ENCODE results near the gene WBP2NL.
A peak's percentile ranks its signal among the peaks of the same experiment; 100 is the strongest.

The WBP2NL gene

GRCh38 chr22:41991111-41991510 is 7.5 kb upstream of the WBP2NL start:
- CTCF ChIA-PET: no interaction called here
- POLR2A ChIA-PET: interaction anchor here (0.6 kb wide), 1 partner anchor 66 kb away, joined by 3 read pairs; no protein-coding TSS in a partner anchor
- WGBS (ENCODE audit: insufficient coverage): 100% methylated on average over 5 of the region's 7 CpGs

DNA sequence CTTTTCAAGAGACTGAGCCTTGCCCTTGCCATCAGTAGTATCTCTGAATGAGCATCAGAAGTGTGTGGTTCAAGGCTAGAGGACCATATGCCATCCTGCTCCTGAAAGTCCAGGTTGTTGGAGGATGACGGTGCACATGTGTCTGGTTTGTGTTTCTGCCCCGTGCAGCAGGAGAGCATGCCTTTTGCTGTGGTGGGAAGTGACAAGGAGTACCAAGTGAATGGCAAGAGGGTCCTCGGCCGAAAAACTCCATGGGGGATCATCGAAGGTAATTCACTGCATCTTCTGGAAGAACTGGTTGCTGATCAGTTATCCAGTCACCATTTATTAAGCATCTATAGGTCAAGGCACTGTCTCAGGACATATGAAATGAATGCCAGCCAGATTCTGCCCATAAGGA is 6.1 kb upstream of the WBP2NL start:
- Histone ChIP-seq H3K36me3 (ENCODE audit: control insufficient read depth in 4 of 4, insufficient read depth in 4 of 4, low read length in 3 of 4) (no peaks in the 10 kb centered on the region), H3K4me1 (ENCODE audit: control extremely low read depth in 1 of 4, control insufficient read depth in 4 of 4, insufficient read depth in 4 of 4, low read length in 3 of 4) (no peaks in the 10 kb centered on the region), H3K27ac (ENCODE audit: insufficient read depth in 1 of 2, low read depth in 1 of 2, low read length in 2 of 2, poor library complexity in 1 of 2, severe bottlenecking in 2 of 2) (no peak overlapping the region), H3K27me3 (replicated peaks in 2 of 5; ENCODE audit: control insufficient read depth in 4 of 5, insufficient read depth in 5 of 5, low read length in 4 of 5) (peaks cover 0 to 8% (median 3%) of the 10 kb centered on the region in 5 experiments), H3K4me3 (ENCODE audit: control insufficient read depth in 1 of 7, extremely low read depth in 1 of 7, insufficient read depth in 4 of 7, low read depth in 2 of 7, low read length in 6 of 7) (no peak overlapping the region), H3K9me3 (ENCODE audit: control extremely low read depth in 1 of 5, control insufficient read depth in 4 of 5, insufficient read depth in 2 of 5, low read depth in 1 of 5, low read length in 4 of 5) (no peaks in the 10 kb centered on the region)
- ChIA-PET CTCF (no interaction called here), POLR2A (no interaction called here)
- 98% methylated on average over 5 of the region's 5 CpGs for WGBS (ENCODE audit: insufficient coverage)
- no peak for DNase-seq

More at GRCh38 chr22:41991111-41991510, 7.5 kb upstream of the WBP2NL start:
- Histone ChIP-seq H3K27ac (ENCODE audit: insufficient read depth in 1 of 2, low read depth in 1 of 2, low read length in 2 of 2, poor library complexity in 1 of 2, severe bottlenecking in 2 of 2) (no peak overlapping the region), H3K36me3 (ENCODE audit: control insufficient read depth in 4 of 4, insufficient read depth in 4 of 4, low read length in 3 of 4) (no peaks in the 10 kb centered on the region), H3K27me3 (replicated peaks in 2 of 5; ENCODE audit: control insufficient read depth in 4 of 5, insufficient read depth in 5 of 5, low read length in 4 of 5) (peaks cover 0 to 8% (median 0%) of the 10 kb centered on the region in 5 experiments), H3K9me3 (ENCODE audit: control extremely low read depth in 1 of 5, control insufficient read depth in 4 of 5, insufficient read depth in 2 of 5, low read depth in 1 of 5, low read length in 4 of 5) (no peaks in the 10 kb centered on the region), H3K4me3 (ENCODE audit: control insufficient read depth in 1 of 7, extremely low read depth in 1 of 7, insufficient read depth in 4 of 7, low read depth in 2 of 7, low read length in 6 of 7) (no peak overlapping the region), H3K4me1 (ENCODE audit: control extremely low read depth in 1 of 4, control insufficient read depth in 4 of 4, insufficient read depth in 4 of 4, low read length in 3 of 4) (no peaks in the 10 kb centered on the region)
- DNase-seq: no peak

DNA sequence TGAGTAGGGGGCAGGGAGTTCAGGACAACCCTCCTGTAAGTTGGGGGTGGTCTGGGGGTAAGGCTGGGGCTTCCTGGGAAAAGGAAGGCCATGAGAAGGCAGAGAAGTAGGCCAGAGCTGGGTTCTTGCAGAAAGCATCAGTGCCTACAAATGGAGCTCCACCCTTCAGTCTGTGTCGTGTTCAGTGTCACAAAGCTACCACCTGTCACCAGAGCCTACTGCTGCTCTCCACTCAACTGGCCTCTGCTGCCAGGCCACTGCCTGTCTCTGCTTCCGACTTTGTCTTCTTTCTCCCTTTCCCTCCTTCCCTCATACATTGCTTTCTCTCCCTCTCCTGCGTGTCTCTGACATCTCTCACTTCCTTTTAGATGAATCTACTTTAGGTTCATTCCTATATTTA is 3.4 kb upstream of the WBP2NL start:
- no peaks in the 10 kb centered on the region for H3K9me3 ChIP-seq (ENCODE audit: control extremely low read depth in 1 of 5, control insufficient read depth in 4 of 5, insufficient read depth in 2 of 5, low read depth in 1 of 5, low read length in 4 of 5)
- DNase-seq: no peak
- H3K27ac ChIP-seq (ENCODE audit: insufficient read depth in 1 of 2, low read depth in 1 of 2, low read length in 2 of 2, poor library complexity in 1 of 2, severe bottlenecking in 2 of 2): no peak overlapping the region
- ChIA-PET CTCF (interaction anchor here (1.0 kb wide), 1 partner anchor 15 kb away, joined by 3 read pairs; no protein-coding TSS in a partner anchor), POLR2A (no interaction called here)
- H3K4me1 ChIP-seq (ENCODE audit: control extremely low read depth in 1 of 4, control insufficient read depth in 4 of 4, insufficient read depth in 4 of 4, low read length in 3 of 4): peaks cover 0 to 10% (median 0%) of the 10 kb centered on the region in 4 experiments
- peaks cover 0 to 8% (median 3%) of the 10 kb centered on the region in 5 experiments for H3K27me3 ChIP-seq (replicated peaks in 2 of 5; ENCODE audit: control insufficient read depth in 4 of 5, insufficient read depth in 5 of 5, low read length in 4 of 5)
- no peaks in the 10 kb centered on the region for H3K36me3 ChIP-seq (ENCODE audit: control insufficient read depth in 4 of 4, insufficient read depth in 4 of 4, low read length in 3 of 4)
- 97% methylated on average over 3 of the region's 3 CpGs for WGBS (ENCODE audit: insufficient coverage)
- H3K4me3 ChIP-seq (ENCODE audit: control insufficient read depth in 1 of 7, extremely low read depth in 1 of 7, insufficient read depth in 4 of 7, low read depth in 2 of 7, low read length in 6 of 7): no peak overlapping the region

DNA sequence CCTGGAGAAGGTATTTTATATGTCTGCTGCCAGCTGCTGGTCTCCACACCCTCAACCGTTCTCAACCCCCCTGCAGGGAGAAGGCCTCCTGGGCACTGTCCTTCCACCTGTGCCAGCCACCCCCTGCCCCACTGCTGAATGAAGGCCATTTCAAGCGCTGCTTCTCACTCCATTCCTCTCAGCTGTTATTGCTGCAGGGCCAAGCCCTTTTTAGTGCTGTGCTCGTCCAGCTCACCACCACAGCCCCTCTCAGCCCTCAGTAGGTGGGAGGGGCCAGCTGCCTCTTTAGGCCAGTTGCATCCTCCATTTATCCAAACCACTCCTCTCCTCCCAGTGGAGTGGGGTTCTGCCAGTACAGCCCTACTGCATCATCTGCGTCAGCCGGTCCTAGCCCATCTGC is 1.8 kb upstream of the WBP2NL start:
- no peak overlapping the region for H3K27ac ChIP-seq (ENCODE audit: insufficient read depth in 1 of 2, low read depth in 1 of 2, low read length in 2 of 2, poor library complexity in 1 of 2, severe bottlenecking in 2 of 2)
- no peak overlapping the region for H3K4me3 ChIP-seq (ENCODE audit: control insufficient read depth in 1 of 7, extremely low read depth in 1 of 7, insufficient read depth in 4 of 7, low read depth in 2 of 7, low read length in 6 of 7)
- WGBS (ENCODE audit: insufficient coverage): 96% methylated on average over 5 of the region's 5 CpGs
- CTCF ChIA-PET: no interaction called here
- peaks cover 0 to 4% (median 1%) of the 10 kb centered on the region in 4 experiments for H3K36me3 ChIP-seq (ENCODE audit: control insufficient read depth in 4 of 4, insufficient read depth in 4 of 4, low read length in 3 of 4)
- peaks cover 0 to 2% (median 0%) of the 10 kb centered on the region in 5 experiments for H3K9me3 ChIP-seq (ENCODE audit: control extremely low read depth in 1 of 5, control insufficient read depth in 4 of 5, insufficient read depth in 2 of 5, low read depth in 1 of 5, low read length in 4 of 5)
- peaks cover 0 to 8% (median under 1%) of the 10 kb centered on the region in 5 experiments for H3K27me3 ChIP-seq (replicated peaks in 2 of 5; ENCODE audit: control insufficient read depth in 4 of 5, insufficient read depth in 5 of 5, low read length in 4 of 5)
- no peak for DNase-seq
- POLR2A ChIA-PET: no interaction called here
- H3K4me1 ChIP-seq (ENCODE audit: control extremely low read depth in 1 of 4, control insufficient read depth in 4 of 4, insufficient read depth in 4 of 4, low read length in 3 of 4): peaks cover 0 to 10% (median 0%) of the 10 kb centered on the region in 4 experiments

GRCh38 chr22:42000466-42000865 is 1.9 kb downstream of the WBP2NL start:
- Histone ChIP-seq H3K36me3 (ENCODE audit: control insufficient read depth in 4 of 4, insufficient read depth in 4 of 4, low read length in 3 of 4) (peaks cover 0 to 4% (median 1%) of the 10 kb centered on the region in 4 experiments), H3K4me3 (ENCODE audit: control insufficient read depth in 1 of 7, extremely low read depth in 1 of 7, insufficient read depth in 4 of 7, low read depth in 2 of 7, low read length in 6 of 7) (no peak overlapping the region), H3K4me1 (ENCODE audit: control extremely low read depth in 1 of 4, control insufficient read depth in 4 of 4, insufficient read depth in 4 of 4, low read length in 3 of 4) (peaks cover 0 to 10% (median 0%) of the 10 kb centered on the region in 4 experiments), H3K27ac (ENCODE audit: insufficient read depth in 1 of 2, low read depth in 1 of 2, low read length in 2 of 2, poor library complexity in 1 of 2, severe bottlenecking in 2 of 2) (no peak overlapping the region), H3K27me3 (replicated peaks in 2 of 5; ENCODE audit: control insufficient read depth in 4 of 5, insufficient read depth in 5 of 5, low read length in 4 of 5) (peaks cover 0 to 3% (median 0%) of the 10 kb centered on the region in 5 experiments), H3K9me3 (ENCODE audit: control extremely low read depth in 1 of 5, control insufficient read depth in 4 of 5, insufficient read depth in 2 of 5, low read depth in 1 of 5, low read length in 4 of 5) (peaks cover 0 to 2% (median 0%) of the 10 kb centered on the region in 5 experiments)
- CTCF ChIA-PET: no interaction called here
- POLR2A ChIA-PET: no interaction called here
- WGBS (ENCODE audit: insufficient coverage): 100% methylated on average over 2 of the region's 8 CpGs
- DNase-seq: no peak

GRCh38 chr22:42001121-42001520 is 2.5 kb downstream of the WBP2NL start:
- peaks cover 0 to 5% (median 0%) of the 10 kb centered on the region in 5 experiments for H3K9me3 ChIP-seq (ENCODE audit: control extremely low read depth in 1 of 5, control insufficient read depth in 4 of 5, insufficient read depth in 2 of 5, low read depth in 1 of 5, low read length in 4 of 5)
- H3K27ac ChIP-seq (ENCODE audit: insufficient read depth in 1 of 2, low read depth in 1 of 2, low read length in 2 of 2, poor library complexity in 1 of 2, severe bottlenecking in 2 of 2): no peak overlapping the region
- POLR2A ChIA-PET: no interaction called here
- peaks cover 0 to 10% (median 0%) of the 10 kb centered on the region in 4 experiments for H3K4me1 ChIP-seq (ENCODE audit: control extremely low read depth in 1 of 4, control insufficient read depth in 4 of 4, insufficient read depth in 4 of 4, low read length in 3 of 4)
- H3K36me3 ChIP-seq (ENCODE audit: control insufficient read depth in 4 of 4, insufficient read depth in 4 of 4, low read length in 3 of 4): peaks cover 0 to 4% (median 1%) of the 10 kb centered on the region in 4 experiments
- H3K27me3 ChIP-seq (replicated peaks in 2 of 5; ENCODE audit: control insufficient read depth in 4 of 5, insufficient read depth in 5 of 5, low read length in 4 of 5): peaks cover 0 to 3% (median 0%) of the 10 kb centered on the region in 5 experiments
- DNase-seq: peak in 1 of 3 donors; percentile 7
- no peak overlapping the region for H3K4me3 ChIP-seq (ENCODE audit: control insufficient read depth in 1 of 7, extremely low read depth in 1 of 7, insufficient read depth in 4 of 7, low read depth in 2 of 7, low read length in 6 of 7)
- CTCF ChIA-PET: no interaction called here
- 83% methylated on average over 8 of the region's 8 CpGs for WGBS (ENCODE audit: insufficient coverage)

GRCh38 chr22:42001706-42002105 is 3.1 kb downstream of the WBP2NL start:
- peaks cover 0 to 3% (median 0%) of the 10 kb centered on the region in 5 experiments for H3K27me3 ChIP-seq (replicated peaks in 2 of 5; ENCODE audit: control insufficient read depth in 4 of 5, insufficient read depth in 5 of 5, low read length in 4 of 5)
- H3K4me1 ChIP-seq (ENCODE audit: control extremely low read depth in 1 of 4, control insufficient read depth in 4 of 4, insufficient read depth in 4 of 4, low read length in 3 of 4): peaks cover 0 to 10% (median 0%) of the 10 kb centered on the region in 4 experiments
- H3K27ac ChIP-seq (ENCODE audit: insufficient read depth in 1 of 2, low read depth in 1 of 2, low read length in 2 of 2, poor library complexity in 1 of 2, severe bottlenecking in 2 of 2): no peak overlapping the region
- 96% methylated on average over 6 of the region's 12 CpGs for WGBS (ENCODE audit: insufficient coverage)
- peaks cover 0 to 5% (median 0%) of the 10 kb centered on the region in 5 experiments for H3K9me3 ChIP-seq (ENCODE audit: control extremely low read depth in 1 of 5, control insufficient read depth in 4 of 5, insufficient read depth in 2 of 5, low read depth in 1 of 5, low read length in 4 of 5)
- CTCF ChIA-PET: no interaction called here
- POLR2A ChIA-PET: no interaction called here
- peaks cover 0 to 4% (median 1%) of the 10 kb centered on the region in 4 experiments for H3K36me3 ChIP-seq (ENCODE audit: control insufficient read depth in 4 of 4, insufficient read depth in 4 of 4, low read length in 3 of 4)
- DNase-seq: no peak
- H3K4me3 ChIP-seq (ENCODE audit: control insufficient read depth in 1 of 7, extremely low read depth in 1 of 7, insufficient read depth in 4 of 7, low read depth in 2 of 7, low read length in 6 of 7): no peak overlapping the region
